DND-41 (cell line): ENCODE measurements around the gene HYI.

Source experiments
- EZH2 ChIP-seq: IDR thresholded peaks from 3 replicates; pipeline ENCODE4 v1.6.1; 2012; ENCODE audit warnings: borderline replicate concordance, low read depth, mild to moderate bottlenecking, moderate library complexity, low read length, inconsistent platforms; ENCODE audit not compliant: severe bottlenecking
- TF ChIP-seq, protein P1 (sequence below): IDR thresholded peaks from 2 replicates; pipeline ENCODE4 v1.5.1; 2012; ENCODE audit warnings: borderline replicate concordance, low read length, moderate library complexity, mild to moderate bottlenecking; ENCODE audit not compliant: poor library complexity, severe bottlenecking; ENCODE audit errors: extremely low read depth

DNA sequence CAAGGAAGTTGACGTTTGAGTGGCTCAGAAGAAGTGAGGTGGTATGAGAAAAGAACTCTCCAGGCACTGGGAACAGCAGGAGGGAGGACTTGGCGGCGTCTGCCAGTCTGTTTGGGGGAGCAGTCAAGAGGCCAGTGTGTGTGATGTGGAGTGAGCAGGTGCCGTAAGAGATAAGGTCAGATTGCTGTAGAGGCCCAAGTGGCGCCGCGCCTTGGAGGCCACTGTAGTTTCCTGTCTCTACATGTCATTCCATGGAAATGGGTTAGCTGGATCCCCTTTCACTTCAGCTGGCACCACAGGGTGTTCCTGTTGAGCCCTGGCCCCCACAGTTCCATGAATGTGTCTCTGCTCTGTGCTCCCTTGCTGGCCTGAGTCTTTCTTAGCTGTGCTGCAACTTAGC is 41.5 kb upstream of the HYI start:
- TF ChIP-seq, protein P1, sequence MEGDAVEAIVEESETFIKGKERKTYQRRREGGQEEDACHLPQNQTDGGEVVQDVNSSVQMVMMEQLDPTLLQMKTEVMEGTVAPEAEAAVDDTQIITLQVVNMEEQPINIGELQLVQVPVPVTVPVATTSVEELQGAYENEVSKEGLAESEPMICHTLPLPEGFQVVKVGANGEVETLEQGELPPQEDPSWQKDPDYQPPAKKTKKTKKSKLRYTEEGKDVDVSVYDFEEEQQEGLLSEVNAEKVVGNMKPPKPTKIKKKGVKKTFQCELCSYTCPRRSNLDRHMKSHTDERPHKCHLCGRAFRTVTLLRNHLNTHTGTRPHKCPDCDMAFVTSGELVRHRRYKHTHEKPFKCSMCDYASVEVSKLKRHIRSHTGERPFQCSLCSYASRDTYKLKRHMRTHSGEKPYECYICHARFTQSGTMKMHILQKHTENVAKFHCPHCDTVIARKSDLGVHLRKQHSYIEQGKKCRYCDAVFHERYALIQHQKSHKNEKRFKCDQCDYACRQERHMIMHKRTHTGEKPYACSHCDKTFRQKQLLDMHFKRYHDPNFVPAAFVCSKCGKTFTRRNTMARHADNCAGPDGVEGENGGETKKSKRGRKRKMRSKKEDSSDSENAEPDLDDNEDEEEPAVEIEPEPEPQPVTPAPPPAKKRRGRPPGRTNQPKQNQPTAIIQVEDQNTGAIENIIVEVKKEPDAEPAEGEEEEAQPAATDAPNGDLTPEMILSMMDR, result no peak
- no peak for TF ChIP-seq EZH2
